HG03342 (cell line): Measurements from ENCODE around the gene WDR7.

Source experiments
- ATAC-seq: cut with Tn5 transposase; IDR thresholded peaks from one replicate; pipeline ENCODE4 v1.9.1; 2021; ENCODE audit warnings: mild to moderate bottlenecking, moderate library complexity; ENCODE audit not compliant: unreplicated experiment

The WDR7 gene

GRCh38 chr18:56721031-56721430 is 69.9 kb downstream of the WDR7 start:
- no peak for ATAC-seq

- ATAC-seq: no peak
These were observed 70.3 kb downstream of the WDR7 start for GRCh38 chr18:56721491-56721890.

GRCh38 chr18:56722518-56722917 is 71.4 kb downstream of the WDR7 start:
- no peak for ATAC-seq

- no peak for ATAC-seq
These were observed 71.9 kb downstream of the WDR7 start for GRCh38 chr18:56723068-56723467.

GRCh38 chr18:56723706-56724105 is 72.5 kb downstream of the WDR7 start:
- ATAC-seq: no peak

GRCh38 chr18:56726906-56727305 is 75.7 kb downstream of the WDR7 start:
- no peak for ATAC-seq

- ATAC-seq: no peak
These were observed 76.2 kb downstream of the WDR7 start for GRCh38 chr18:56727399-56727798.

- no peak for ATAC-seq
These were observed 77.6 kb downstream of the WDR7 start for GRCh38 chr18:56728741-56729140.

GRCh38 chr18:56738184-56738583 is 87.0 kb downstream of the WDR7 start:
- no peak for ATAC-seq

GRCh38 chr18:56739731-56740130 is 88.6 kb downstream of the WDR7 start:
- no peak for ATAC-seq

GRCh38 chr18:56740645-56741044 is 89.5 kb downstream of the WDR7 start:
- no peak for ATAC-seq

GRCh38 chr18:56741685-56742084 is 90.5 kb downstream of the WDR7 start:
- ATAC-seq: no peak

GRCh38 chr18:56743115-56743514 is 92.0 kb downstream of the WDR7 start:
- no peak for ATAC-seq

- no peak for ATAC-seq
These were observed 96.0 kb downstream of the WDR7 start for GRCh38 chr18:56747032-56747658.

- no peak for ATAC-seq
These were observed 96.7 kb downstream of the WDR7 start for GRCh38 chr18:56747857-56748256.

- no peak for ATAC-seq
These were observed 97.6 kb downstream of the WDR7 start for GRCh38 chr18:56748698-56749268.

- no peak for ATAC-seq
These were observed 105.8 kb downstream of the WDR7 start for GRCh38 chr18:56756966-56757365.

GRCh38 chr18:56770097-56770496 is 118.9 kb downstream of the WDR7 start:
- ATAC-seq: no peak

GRCh38 chr18:56770873-56771272 is 119.7 kb downstream of the WDR7 start:
- ATAC-seq: no peak

- ATAC-seq: no peak
These were observed 124.5 kb downstream of the WDR7 start for GRCh38 chr18:56775701-56776100.

GRCh38 chr18:56787390-56787789 is 136.2 kb downstream of the WDR7 start:
- no peak for ATAC-seq

- peak; percentile 69 for ATAC-seq
These were observed 138.1 kb downstream of the WDR7 start for GRCh38 chr18:56789004-56789888.
